NCI-H1417 treated with DMSO at 0.1 percent for 48 hours (cell line): ENCODE measurements around the gene KCNG2.

Experiments
- DNase-seq: peaks from one replicate; lab custom pipeline; 2025; lab: John Stamatoyannopoulos, UW

The KCNG2 gene

GRCh38 chr18:79799619-79800370 is 2.1 kb downstream of the KCNG2 start:
- DNase-seq: no peak

DNA sequence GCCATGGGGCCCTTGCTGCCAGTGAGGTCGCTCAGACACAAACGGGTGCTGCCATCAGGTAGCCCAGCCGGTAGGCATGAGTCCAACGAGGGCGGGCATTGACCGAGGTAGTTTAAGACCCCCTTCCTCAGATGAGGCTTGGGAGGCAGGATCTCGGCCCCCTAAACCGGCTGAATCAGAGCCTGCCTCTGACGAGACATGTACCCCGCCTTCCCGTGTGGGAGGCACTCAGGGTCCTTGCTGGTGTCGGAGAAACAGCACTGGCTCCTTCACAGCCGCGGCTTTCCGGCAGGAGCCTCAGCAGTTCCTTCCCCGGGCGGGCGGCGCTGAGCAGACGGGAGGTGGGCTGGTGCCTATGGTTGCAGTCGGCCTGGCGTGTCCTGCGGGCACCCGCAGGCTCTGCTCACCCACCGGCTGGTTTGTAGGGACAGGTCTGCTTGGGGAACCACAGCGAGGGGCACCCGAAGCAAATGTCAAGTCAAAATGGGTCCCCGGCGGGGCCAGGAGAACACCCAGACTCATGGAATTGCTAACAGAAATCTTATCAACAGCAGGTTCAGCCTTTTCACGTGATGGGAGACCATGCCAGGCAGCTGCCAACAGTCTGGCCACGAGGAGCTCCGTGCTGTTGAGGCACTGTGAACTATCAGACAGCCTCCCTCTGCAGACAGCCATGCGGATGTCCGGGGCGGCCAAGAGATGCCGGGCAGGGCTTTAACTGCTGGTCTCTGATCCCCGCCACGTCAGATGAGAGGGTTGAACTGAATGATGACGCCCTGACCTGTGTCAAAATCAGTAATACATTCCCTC is 2.8 kb downstream of the KCNG2 start:
- DNase-seq: no peak

DNA sequence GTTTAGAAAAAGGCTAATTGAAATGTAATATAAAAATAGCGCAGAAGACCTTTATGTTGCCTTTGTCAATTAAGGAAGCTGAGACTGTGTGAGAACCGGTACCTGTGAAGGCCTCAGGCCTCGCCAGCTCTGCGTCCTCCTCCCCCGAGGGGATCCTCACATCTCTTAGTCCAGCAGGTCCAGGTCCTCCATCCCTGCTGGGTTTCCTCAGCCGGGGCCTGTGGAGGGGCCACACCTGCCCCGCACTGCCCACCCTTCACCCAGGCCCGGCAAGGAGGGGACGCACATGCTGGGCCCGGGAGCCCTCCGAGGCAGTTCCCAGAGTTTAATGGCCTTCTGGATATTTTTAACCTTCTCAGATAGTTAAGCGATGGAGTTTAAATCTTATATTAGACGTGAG is 3.5 kb downstream of the KCNG2 start:
- no peak for DNase-seq

GRCh38 chr18:79801641-79802040 is 3.9 kb downstream of the KCNG2 start:
- no peak for DNase-seq

GRCh38 chr18:79802298-79802697 is 4.6 kb downstream of the KCNG2 start:
- DNase-seq: no peak

DNA sequence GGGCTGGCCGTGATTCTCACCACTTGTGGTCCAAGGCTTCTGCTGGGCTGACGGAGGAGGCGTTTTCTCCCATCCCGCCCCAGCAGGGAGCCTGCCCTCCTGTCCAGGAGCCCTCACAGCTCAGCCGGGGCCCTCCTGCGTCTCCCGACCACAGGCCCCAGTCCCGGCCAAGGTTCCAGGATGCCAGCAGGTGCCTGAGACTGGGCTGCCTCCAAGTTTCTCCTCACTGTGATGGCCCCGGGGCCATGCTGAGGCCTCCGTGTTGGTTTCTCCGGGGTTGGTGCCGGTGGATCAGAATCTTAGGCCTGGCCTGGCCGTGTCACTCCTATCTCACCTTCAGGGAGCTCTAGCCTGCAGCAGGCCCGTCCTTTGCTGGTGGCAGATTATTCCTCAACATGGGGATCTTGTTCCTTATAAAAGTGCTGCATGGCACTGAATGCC is 5.9 kb downstream of the KCNG2 start:
- no peak for DNase-seq

- DNase-seq: no peak
Observed at GRCh38 chr18:79804130-79804787, 6.5 kb downstream of the KCNG2 start.

DNA sequence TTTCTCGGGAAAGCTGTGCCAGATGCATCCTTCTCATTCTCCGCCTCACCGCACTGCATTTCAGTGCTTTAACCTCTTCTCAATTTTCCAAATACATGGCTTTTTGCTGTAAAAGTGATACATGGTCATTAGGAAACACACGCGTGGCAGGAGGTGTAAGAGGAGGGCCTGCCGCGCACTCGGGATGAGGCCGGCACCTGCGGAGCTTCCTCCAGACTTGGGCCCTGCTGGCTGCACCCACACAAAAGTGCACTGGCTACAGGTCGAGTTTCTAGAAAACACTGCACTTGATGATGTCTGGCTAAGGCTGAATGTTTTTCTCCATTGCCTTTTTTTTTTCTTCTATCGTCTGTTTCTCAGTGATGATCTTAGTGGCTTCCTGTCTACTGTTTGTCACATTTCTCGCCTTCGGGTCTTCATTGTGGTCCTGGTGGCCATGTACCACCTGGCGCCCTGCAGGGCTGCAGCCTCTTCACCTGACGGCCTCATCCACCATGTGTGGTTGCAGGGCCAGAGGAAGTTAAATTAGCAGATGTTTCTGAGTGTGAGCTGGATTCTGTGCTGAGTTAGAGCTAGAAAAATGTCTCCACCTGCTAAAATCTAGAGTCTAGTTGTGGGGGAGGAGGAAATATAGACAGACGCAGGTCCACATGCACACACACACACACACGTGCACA is 7.6 kb downstream of the KCNG2 start:
- DNase-seq: no peak

- no peak for DNase-seq
Observed at GRCh38 chr18:79805926-79806487, 8.3 kb downstream of the KCNG2 start.

DNA sequence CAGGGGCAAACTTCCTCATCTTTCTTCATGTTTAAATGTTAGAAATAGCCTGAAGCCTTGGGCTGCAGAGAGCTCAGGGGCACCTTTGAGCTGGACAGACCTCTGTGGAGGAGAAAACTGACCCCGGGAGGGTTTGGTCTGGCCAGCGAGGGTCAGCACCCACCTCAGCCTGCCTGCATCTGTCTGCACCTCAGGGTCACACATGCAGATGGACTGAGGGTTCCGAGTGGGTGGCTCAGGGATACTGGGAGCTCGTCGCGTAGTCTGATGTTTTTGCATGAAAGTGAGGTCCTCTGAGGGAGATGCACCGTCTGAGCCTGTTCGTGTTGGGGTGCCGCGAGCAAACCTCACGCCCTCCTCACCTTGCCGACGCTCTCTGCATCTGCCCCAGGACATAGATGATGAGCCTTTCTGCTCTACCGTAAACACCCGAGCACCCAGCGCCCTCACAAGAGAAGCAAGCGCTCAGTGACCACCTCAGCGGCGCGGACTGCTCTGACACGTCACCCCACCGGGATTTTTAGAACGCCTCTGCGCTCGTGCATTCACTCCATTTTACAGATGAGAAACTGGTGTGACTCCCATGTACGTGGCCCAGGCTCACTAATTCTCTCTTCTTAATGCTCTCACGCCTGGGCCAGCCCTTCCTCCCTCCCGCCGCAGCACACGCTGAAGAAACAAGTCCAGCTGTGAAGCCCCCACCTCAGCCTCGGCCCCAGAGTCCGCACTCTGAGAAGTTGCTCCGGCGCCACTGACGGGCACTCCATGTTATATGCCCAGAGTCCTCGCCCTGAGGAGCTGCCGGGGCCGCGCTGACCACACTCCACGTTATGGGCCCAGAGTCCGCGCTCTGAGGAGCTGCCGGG is 9.5 kb downstream of the KCNG2 start:
- DNase-seq: no peak

- no peak for DNase-seq
Observed at GRCh38 chr18:79809482-79810192, 11.9 kb downstream of the KCNG2 start.

- no peak for DNase-seq
Observed at GRCh38 chr18:79812052-79812451, 14.3 kb downstream of the KCNG2 start.

- DNase-seq: no peak
Observed at GRCh38 chr18:79814373-79814772, 16.6 kb downstream of the KCNG2 start.

DNA sequence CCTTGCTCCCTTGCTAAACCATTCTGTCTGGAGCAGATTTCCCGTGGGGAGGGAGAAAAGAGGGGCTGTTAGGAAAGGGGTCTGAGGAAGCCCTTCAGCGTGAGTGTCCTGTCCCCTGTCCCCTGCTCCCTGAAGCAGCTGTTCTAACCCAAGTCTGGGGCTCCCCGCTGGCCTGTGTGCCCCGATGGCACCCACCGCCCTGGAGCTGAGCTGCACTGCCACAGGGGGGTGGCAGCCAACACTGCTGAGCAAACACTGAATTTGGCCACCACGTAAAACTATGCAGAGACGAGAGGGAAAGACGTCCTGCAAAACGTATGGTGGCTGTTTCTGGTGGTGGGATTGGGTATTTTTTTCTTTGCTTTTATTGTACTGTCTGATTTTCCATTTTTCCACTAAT is 17.9 kb downstream of the KCNG2 start:
- no peak for DNase-seq

- DNase-seq: no peak
Observed at GRCh38 chr18:79816092-79816491, 18.4 kb downstream of the KCNG2 start.

DNA sequence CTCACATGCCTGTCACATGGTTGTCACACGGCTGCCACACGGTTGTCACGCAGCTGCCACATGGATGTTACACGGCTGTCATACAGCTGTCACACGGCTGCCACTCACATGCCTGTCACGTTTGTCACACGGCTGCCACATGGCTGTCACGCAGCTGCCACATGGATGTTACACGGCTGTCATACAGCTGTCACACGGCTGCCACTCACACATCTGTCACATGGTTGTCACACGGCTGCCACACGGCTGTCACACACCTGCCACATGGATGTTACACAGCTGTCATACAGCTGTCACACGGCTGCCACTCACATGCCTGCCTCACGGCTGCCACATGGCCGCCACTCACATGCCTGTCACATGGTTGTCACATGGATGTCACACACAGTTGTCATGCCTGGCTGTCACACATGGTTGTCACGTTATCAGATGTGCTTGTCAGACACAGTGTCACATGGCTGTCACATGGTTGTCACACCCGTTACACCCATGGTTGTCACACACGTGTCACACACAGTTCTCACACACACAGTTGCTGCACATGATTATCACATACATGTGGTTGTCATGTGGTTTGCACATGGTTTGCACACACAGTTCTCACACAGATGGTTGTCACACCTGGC is 19.4 kb downstream of the KCNG2 start:
- no peak for DNase-seq

DNA sequence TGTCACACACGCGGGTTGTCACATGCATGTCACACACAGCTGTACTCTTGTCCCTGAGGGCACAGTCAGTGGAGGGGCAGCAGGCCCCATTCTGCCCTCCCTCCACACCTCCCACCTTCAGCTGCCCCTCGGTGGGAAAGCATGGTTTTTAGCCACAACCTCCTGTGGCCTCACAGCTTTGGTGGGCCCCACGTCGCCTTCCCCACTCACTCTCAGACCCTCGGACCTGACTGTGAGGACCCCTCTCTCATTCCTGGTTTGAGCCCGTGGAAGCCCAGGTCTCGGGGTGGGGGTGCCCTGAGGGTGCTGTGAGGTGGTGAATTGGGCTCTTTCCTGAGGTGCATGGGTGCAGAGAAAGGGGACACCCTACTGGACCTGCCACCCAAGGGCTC is 19.9 kb downstream of the KCNG2 start:
- no peak for DNase-seq

DNA sequence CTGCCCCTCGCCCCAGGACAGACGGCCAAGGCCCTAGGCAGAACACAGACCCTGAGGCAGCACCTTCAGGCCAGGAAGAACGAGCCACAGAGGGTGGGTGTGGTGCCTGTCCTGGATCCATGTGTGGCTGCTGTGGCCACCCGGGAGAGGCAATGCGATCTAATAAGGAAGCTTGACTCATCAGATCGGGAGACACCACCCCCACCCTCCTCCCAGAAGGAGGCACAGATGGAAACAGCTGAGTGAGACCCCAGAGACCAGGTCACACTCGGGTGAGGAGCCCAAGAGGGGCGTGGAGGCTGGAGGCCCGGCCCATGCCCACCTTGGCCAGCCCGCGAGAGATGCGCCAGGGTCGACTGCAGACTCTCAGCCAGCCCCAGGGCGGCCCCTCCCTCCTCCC is 20.3 kb downstream of the KCNG2 start:
- no peak for DNase-seq

DNA sequence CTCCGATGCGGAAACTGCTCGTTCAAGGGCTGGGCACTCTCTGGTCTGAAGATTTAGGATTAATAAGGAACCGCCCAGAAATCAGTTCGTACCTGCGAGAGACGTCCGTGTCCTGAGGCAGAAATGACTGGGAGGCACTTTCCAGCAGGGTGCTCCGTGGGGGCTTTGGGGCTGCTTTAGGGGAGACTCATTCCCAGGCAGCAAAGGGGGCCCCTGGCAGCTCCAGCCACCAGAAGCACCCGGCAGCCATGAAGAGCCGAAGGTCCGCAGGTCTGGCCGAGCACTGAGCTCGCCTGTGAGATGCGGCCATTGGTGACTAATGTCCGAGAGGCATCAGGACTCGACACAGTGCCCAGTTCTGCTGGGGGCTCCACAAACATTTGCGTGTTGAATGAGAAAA is 20.9 kb downstream of the KCNG2 start:
- no peak for DNase-seq
